ENCODE data around the gene CKMT2. TPM values are rescaled to one million over a fixed set of nuclear protein-coding genes. Genes with fewer than 3 reads are reported as not detected.

CKMT2 gene
- total and polyA plus RNA-seq, 2 experiments from 2014 or later = 5.0 to 7.8 TPM

GRCh38 chr5:81219389-81219788 lies 13.7 kb upstream of the CKMT2 start:
- no peak for DNase-seq (ENCODE audit: low spot score)
- H2AFZ ChIP-seq = no peak overlapping the region
- H3K4me3 ChIP-seq = no peak overlapping the region
- no peaks in the 10 kb centered on the region for H3K36me3 ChIP-seq (replicated peaks; ENCODE audit: insufficient read depth, low read depth)
- no peak overlapping the region for H3K4me2 ChIP-seq
- no peaks in the 10 kb centered on the region for H3K27me3 ChIP-seq
- H3K79me2 ChIP-seq = no peaks in the 10 kb centered on the region
- no peaks in the 10 kb centered on the region for H4K20me1 ChIP-seq (ENCODE audit: insufficient read depth, poor library complexity, severe bottlenecking)
- TF ChIP-seq CTCF (IDR thresholded peaks at IDR 0.05; ENCODE audit: poor library complexity) (no peak), EZH2phosphoT487 (IDR thresholded peaks at IDR 0.05; ENCODE audit: low read depth, severe bottlenecking, unreplicated experiment) (no peak), EZH2 (IDR thresholded peaks at IDR 0.05; ENCODE audit: borderline replicate concordance) (no peak)
- no peaks in the 10 kb centered on the region for H3K9me2 ChIP-seq (replicated peaks; ENCODE audit: insufficient read depth)
- H3K9me3 ChIP-seq (ENCODE audit: low read depth) = no peaks in the 10 kb centered on the region
- WGBS (ENCODE audit: low lambda C conversion rate, missing lambda C conversion rate) = 96% methylated on average over 3 of the region's 3 CpGs
- H3K4me1 ChIP-seq (ENCODE audit: insufficient read depth) = no peaks in the 10 kb centered on the region
- no peak overlapping the region for H3K27ac ChIP-seq

- Histone ChIP-seq H3K36me3 (replicated peaks; ENCODE audit: insufficient read depth, low read depth) (no peaks in the 10 kb centered on the region), H3K27me3 (no peaks in the 10 kb centered on the region), H3K9me3 (ENCODE audit: low read depth) (no peaks in the 10 kb centered on the region), H3K4me2 (no peak overlapping the region), H3K4me1 (ENCODE audit: insufficient read depth) (no peaks in the 10 kb centered on the region), H4K20me1 (ENCODE audit: insufficient read depth, poor library complexity, severe bottlenecking) (no peaks in the 10 kb centered on the region), H2AFZ (no peak overlapping the region), H3K79me2 (no peaks in the 10 kb centered on the region), H3K4me3 (no peak overlapping the region), H3K27ac (no peak overlapping the region), H3K9me2 (replicated peaks; ENCODE audit: insufficient read depth) (no peaks in the 10 kb centered on the region)
- DNase-seq (ENCODE audit: low spot score) = no peak
- TF ChIP-seq EZH2phosphoT487 (IDR thresholded peaks at IDR 0.05; ENCODE audit: low read depth, severe bottlenecking, unreplicated experiment) (no peak), CTCF (IDR thresholded peaks at IDR 0.05; ENCODE audit: poor library complexity) (no peak), EZH2 (IDR thresholded peaks at IDR 0.05; ENCODE audit: borderline replicate concordance) (no peak)
These were observed 10.8 kb upstream of the CKMT2 start for GRCh38 chr5:81222285-81222684.

GRCh38 chr5:81225463-81225862 lies 7.7 kb upstream of the CKMT2 start:
- TF ChIP-seq EZH2phosphoT487 (IDR thresholded peaks at IDR 0.05; ENCODE audit: low read depth, severe bottlenecking, unreplicated experiment) = no peak
- TF ChIP-seq EZH2 (IDR thresholded peaks at IDR 0.05; ENCODE audit: borderline replicate concordance) = no peak
- TF ChIP-seq CTCF (IDR thresholded peaks at IDR 0.05; ENCODE audit: poor library complexity) = no peak
- Histone ChIP-seq H3K9me3 (ENCODE audit: low read depth) (no peaks in the 10 kb centered on the region), H2AFZ (no peak overlapping the region), H3K27me3 (no peaks in the 10 kb centered on the region), H3K4me1 (ENCODE audit: insufficient read depth) (no peaks in the 10 kb centered on the region), H3K36me3 (replicated peaks; ENCODE audit: insufficient read depth, low read depth) (no peaks in the 10 kb centered on the region), H3K4me3 (no peak overlapping the region), H3K79me2 (no peaks in the 10 kb centered on the region), H3K27ac (no peak overlapping the region), H3K4me2 (no peak overlapping the region), H3K9me2 (replicated peaks; ENCODE audit: insufficient read depth) (no peaks in the 10 kb centered on the region), H4K20me1 (ENCODE audit: insufficient read depth, poor library complexity, severe bottlenecking) (no peaks in the 10 kb centered on the region)
- 97% methylated on average over 8 of the region's 8 CpGs for WGBS (ENCODE audit: low lambda C conversion rate, missing lambda C conversion rate)
- no peak for DNase-seq (ENCODE audit: low spot score)

- TF ChIP-seq EZH2phosphoT487 (IDR thresholded peaks at IDR 0.05; ENCODE audit: low read depth, severe bottlenecking, unreplicated experiment) = no peak
- TF ChIP-seq EZH2 (IDR thresholded peaks at IDR 0.05; ENCODE audit: borderline replicate concordance) = no peak
- TF ChIP-seq CTCF (IDR thresholded peaks at IDR 0.05; ENCODE audit: poor library complexity) = no peak
These were observed 6.8 kb upstream of the CKMT2 start for GRCh38 chr5:81226286-81226685.

More at GRCh38 chr5:81226286-81226685, 6.8 kb upstream of the CKMT2 start:
- no peaks in the 10 kb centered on the region for H3K36me3 ChIP-seq (replicated peaks; ENCODE audit: insufficient read depth, low read depth)
- H2AFZ ChIP-seq = no peak overlapping the region
- DNase-seq (ENCODE audit: low spot score) = no peak
- no peaks in the 10 kb centered on the region for H3K79me2 ChIP-seq
- H3K4me2 ChIP-seq = no peak overlapping the region
- H4K20me1 ChIP-seq (ENCODE audit: insufficient read depth, poor library complexity, severe bottlenecking) = no peaks in the 10 kb centered on the region
- no peaks in the 10 kb centered on the region for H3K27me3 ChIP-seq
- H3K4me3 ChIP-seq = no peak overlapping the region
- H3K27ac ChIP-seq = no peak overlapping the region
- no peaks in the 10 kb centered on the region for H3K4me1 ChIP-seq (ENCODE audit: insufficient read depth)
- H3K9me3 ChIP-seq (ENCODE audit: low read depth) = no peaks in the 10 kb centered on the region
- 96% methylated on average over 2 of the region's 2 CpGs for WGBS (ENCODE audit: low lambda C conversion rate, missing lambda C conversion rate)
- no peaks in the 10 kb centered on the region for H3K9me2 ChIP-seq (replicated peaks; ENCODE audit: insufficient read depth)

Data from hepatocyte (in vitro differentiated cells).